Measurements from ENCODE around the gene GOLGA1.

Gene GOLGA1

GRCh38 chr9:124880501-124880900, 60.4 kb downstream of the GOLGA1 start:
- no peak for DNase-seq (ENCODE audit: low spot score)
- in situ Hi-C loops (cut with MboI; ENCODE audit: low pct_unique_long_range_greater_than_20kb, low sequenced_read_pairs, unreplicated experiment) = no loop called here
- no peak for TF ChIP-seq CTCF (IDR thresholded peaks at IDR 0.05; ENCODE audit: extremely low read depth, insufficient read depth, missing control alignments)

GRCh38 chr9:124879226-124879625, 61.7 kb downstream of the GOLGA1 start:
- no peak for DNase-seq (ENCODE audit: low spot score)
- in situ Hi-C loops (cut with MboI; ENCODE audit: low pct_unique_long_range_greater_than_20kb, low sequenced_read_pairs, unreplicated experiment) = no loop called here
- no peak for TF ChIP-seq CTCF (IDR thresholded peaks at IDR 0.05; ENCODE audit: extremely low read depth, insufficient read depth, missing control alignments)

GRCh38 chr9:124878518-124878917, 62.4 kb downstream of the GOLGA1 start:
- no peak for TF ChIP-seq CTCF (IDR thresholded peaks at IDR 0.05; ENCODE audit: extremely low read depth, insufficient read depth, missing control alignments)
- DNase-seq (ENCODE audit: low spot score) = no peak
- in situ Hi-C loops (cut with MboI; ENCODE audit: low pct_unique_long_range_greater_than_20kb, low sequenced_read_pairs, unreplicated experiment) = no loop called here

GRCh38 chr9:124878021-124878420, 62.9 kb downstream of the GOLGA1 start:
- in situ Hi-C loops (cut with MboI; ENCODE audit: low pct_unique_long_range_greater_than_20kb, low sequenced_read_pairs, unreplicated experiment) = no loop called here
- TF ChIP-seq CTCF (IDR thresholded peaks at IDR 0.05; ENCODE audit: extremely low read depth, insufficient read depth, missing control alignments) = no peak
- no peak for DNase-seq (ENCODE audit: low spot score)

- DNase-seq (ENCODE audit: low spot score) = no peak
- TF ChIP-seq CTCF (IDR thresholded peaks at IDR 0.05; ENCODE audit: extremely low read depth, insufficient read depth, missing control alignments) = no peak
- in situ Hi-C loops (cut with MboI; ENCODE audit: low pct_unique_long_range_greater_than_20kb, low sequenced_read_pairs, unreplicated experiment) = no loop called here
Measured at GRCh38 chr9:124877021-124877782, 63.7 kb downstream of the GOLGA1 start.

- in situ Hi-C loops (cut with MboI; ENCODE audit: low pct_unique_long_range_greater_than_20kb, low sequenced_read_pairs, unreplicated experiment) = no loop called here
- no peak for TF ChIP-seq CTCF (IDR thresholded peaks at IDR 0.05; ENCODE audit: extremely low read depth, insufficient read depth, missing control alignments)
- DNase-seq (ENCODE audit: low spot score) = no peak
Measured at GRCh38 chr9:124875501-124875900, 65.4 kb downstream of the GOLGA1 start.
